ENCODE results near the gene PCP2. TPM values are rescaled to one million over a fixed set of nuclear protein-coding genes. Genes with fewer than 3 reads are reported as not detected.

The PCP2 gene
- total RNA-seq, 2 donors from 2014 or later, result not detected

DNA sequence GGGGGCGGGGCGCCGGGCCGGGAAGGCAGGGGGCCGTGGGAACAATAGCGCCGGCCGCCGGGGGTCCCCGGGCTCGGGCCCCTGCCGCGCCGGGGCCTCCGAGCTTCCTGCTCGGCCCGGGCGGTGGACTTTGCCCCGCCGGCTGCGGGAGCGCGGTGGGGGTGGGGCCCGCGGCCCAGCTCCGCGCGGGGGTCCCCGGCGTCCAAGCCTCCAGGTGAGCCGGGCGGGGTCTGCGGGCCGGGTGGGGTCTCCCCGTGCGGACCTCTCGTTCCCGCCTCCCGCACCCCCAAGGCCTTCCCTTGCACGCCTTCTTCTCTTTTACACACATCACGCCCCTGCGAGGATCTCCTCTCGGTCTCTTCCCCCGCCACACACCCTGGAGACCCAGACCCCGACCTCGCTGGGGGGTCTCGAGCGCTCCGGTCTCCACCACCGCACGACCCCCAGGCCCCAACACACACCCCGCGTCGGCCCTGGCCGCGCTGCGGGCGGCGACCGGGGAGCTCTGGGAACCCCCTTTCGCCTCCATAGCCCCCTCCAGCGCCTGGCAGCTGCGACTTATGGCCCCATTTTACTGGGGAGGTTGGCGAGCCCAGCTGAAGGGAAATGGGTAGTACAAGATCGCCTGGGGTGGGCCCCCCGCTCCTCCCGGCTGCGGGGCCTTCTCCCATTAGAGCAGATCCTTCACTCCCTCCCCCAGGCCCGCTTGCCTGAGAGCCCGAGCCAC is 37.1 kb downstream of the PCP2 start:
- DNase-seq, result peak in 1 of 4 donors; percentile 48
- H3K27ac ChIP-seq, result peak overlapping the region; percentile 52 to 81 (median 64)
- 0 to 1% methylated on average over 5 to 47 of the region's 70 CpGs for WGBS, 2 donors

DNA sequence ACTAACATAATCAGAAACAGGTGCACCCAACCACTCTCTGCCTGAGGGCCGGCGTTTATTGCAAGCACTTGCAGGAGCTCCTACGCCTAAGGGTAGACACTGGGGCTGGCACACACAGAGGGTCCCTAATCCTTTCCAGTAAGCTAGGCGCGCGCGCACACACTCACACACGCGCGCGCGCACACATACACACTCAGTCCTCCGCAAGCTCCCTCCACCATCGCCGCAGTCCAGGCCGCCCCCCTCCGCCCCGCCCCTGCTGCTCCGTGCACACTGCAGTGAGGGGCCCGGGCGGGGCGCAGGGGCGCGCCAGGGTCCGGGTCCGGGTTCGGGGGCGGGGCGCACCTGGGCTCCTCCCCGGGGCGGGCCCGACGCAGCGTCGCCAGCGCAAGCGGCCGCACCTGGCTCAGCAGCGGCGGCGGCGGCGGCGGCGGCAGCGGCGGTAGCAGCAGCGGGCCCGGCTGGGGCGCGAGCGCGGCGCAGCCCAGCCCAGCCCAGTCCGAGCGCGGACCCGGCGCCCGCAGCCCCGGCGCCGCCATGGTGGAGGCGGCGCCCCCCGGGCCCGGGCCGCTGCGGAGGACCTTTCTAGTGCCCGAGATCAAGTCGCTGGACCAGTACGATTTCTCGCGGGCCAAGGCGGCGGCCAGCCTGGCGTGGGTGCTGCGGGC is 37.9 kb downstream of the PCP2 start, which contains the start of gene CAMSAP3:
CAMSAP3 (plus strand) TSS at position 398 of the 668 bp plus-strand sequence; CDS start at position 538, 140 bp downstream.
- intact Hi-C loops (cut with DNase I), result no loop called here
- no peaks in the 10 kb centered on the region for H3K9me3 ChIP-seq
- ATAC-seq, result peak; percentile 90
- peak; percentile 61 to 70 (median 63) for DNase-seq
- peak within 1 kb of the TSS in 1 of 2 donors; percentile 48 for H3K4me3 ChIP-seq
- H3K27ac ChIP-seq, result peak within 1 kb of the TSS; percentile 52 to 81 (median 64)
- TF ChIP-seq, protein P1, sequence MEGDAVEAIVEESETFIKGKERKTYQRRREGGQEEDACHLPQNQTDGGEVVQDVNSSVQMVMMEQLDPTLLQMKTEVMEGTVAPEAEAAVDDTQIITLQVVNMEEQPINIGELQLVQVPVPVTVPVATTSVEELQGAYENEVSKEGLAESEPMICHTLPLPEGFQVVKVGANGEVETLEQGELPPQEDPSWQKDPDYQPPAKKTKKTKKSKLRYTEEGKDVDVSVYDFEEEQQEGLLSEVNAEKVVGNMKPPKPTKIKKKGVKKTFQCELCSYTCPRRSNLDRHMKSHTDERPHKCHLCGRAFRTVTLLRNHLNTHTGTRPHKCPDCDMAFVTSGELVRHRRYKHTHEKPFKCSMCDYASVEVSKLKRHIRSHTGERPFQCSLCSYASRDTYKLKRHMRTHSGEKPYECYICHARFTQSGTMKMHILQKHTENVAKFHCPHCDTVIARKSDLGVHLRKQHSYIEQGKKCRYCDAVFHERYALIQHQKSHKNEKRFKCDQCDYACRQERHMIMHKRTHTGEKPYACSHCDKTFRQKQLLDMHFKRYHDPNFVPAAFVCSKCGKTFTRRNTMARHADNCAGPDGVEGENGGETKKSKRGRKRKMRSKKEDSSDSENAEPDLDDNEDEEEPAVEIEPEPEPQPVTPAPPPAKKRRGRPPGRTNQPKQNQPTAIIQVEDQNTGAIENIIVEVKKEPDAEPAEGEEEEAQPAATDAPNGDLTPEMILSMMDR (IDR thresholded peaks at IDR 0.05), result peak in 1 of 7 experiments; percentile 15
- TF ChIP-seq POLR2A (IDR thresholded peaks at IDR 0.05), result no peak
- H3K4me1 ChIP-seq, result peaks cover 24% of the 10 kb centered on the region
- H3K27me3 ChIP-seq, result no peaks in the 10 kb centered on the region
- no peaks in the 10 kb centered on the region for H3K36me3 ChIP-seq (replicated peaks in 1 of 2; ENCODE audit: insufficient read depth in 1 of 2, low read depth in 2 of 2)
- 0% methylated on average over 74 of the region's 78 CpGs; no CpG with 5 or more reads in 1 of the 2 donors for WGBS, 2 donors

More for the DNA sequence above, 37.1 kb downstream of the PCP2 start:
- no peaks in the 10 kb centered on the region for H3K27me3 ChIP-seq
- TF ChIP-seq, protein P1 (IDR thresholded peaks at IDR 0.05), result no peak
- TF ChIP-seq POLR2A (IDR thresholded peaks at IDR 0.05), result no peak
- no peaks in the 10 kb centered on the region for H3K36me3 ChIP-seq (replicated peaks in 1 of 2; ENCODE audit: insufficient read depth in 1 of 2, low read depth in 2 of 2)
- no peaks in the 10 kb centered on the region for H3K9me3 ChIP-seq
- H3K4me3 ChIP-seq, result peak overlapping the region in 1 of 2 donors; percentile 48
- intact Hi-C loops (cut with DNase I), result no loop called here
- H3K4me1 ChIP-seq, result peaks cover 25% of the 10 kb centered on the region
- ATAC-seq, result peak; percentile 69

DNA sequence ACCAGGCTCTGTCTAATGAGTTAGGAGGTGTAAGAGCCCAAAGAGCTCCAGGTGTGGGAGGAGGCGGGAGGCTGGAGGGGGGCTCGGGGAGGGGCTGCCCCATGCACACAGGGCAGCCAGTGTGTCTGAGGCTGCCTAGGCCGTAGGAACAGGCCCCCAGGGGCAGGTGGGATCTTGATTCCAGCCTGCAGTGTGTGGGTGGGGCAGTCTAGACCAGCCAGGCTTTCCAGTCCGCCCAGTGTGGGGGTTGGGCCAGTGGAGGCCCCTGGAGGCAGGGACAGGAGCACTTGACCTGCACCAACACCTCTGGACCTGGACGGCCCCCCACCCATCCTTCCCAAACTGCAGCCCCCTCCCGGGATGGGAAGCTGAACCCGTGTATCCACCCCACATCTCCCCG is 43.3 kb downstream of the PCP2 start:
- Histone ChIP-seq H3K4me1 (peaks cover 9% of the 10 kb centered on the region), H3K27me3 (no peaks in the 10 kb centered on the region)

DNA sequence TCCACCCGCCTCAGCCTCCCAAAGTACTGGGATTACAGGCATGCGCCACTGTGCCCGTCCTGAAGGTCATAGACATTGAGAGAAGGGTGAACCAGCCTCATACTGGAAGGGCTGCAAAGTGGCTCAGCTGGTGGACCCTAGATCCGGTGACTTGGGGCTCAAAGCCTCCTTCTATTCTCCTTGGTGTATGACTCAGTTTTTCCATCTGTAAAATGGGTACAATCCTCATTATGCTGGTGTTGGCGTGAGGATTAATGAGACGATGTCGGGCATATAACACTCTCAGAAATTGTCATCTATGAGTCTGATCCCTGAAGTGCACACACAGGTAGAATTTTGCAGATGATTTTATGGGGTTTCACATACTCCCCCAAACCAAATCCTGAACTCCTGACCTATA is 43.7 kb downstream of the PCP2 start:
- ATAC-seq (no peak), DNase-seq (no peak)
- no peak overlapping the region for H3K4me3 ChIP-seq
- no peaks in the 10 kb centered on the region for H3K9me3 ChIP-seq
- 86 to 90% methylated on average over 7 of the region's 7 CpGs for WGBS, 2 donors
- no peaks in the 10 kb centered on the region for H3K36me3 ChIP-seq (replicated peaks in 1 of 2; ENCODE audit: insufficient read depth in 1 of 2, low read depth in 2 of 2)
- TF ChIP-seq, protein P1 (IDR thresholded peaks at IDR 0.05), result no peak
- no peak for TF ChIP-seq POLR2A (IDR thresholded peaks at IDR 0.05)
- H3K27ac ChIP-seq, result no peak overlapping the region
- H3K4me1 ChIP-seq, result peaks cover 9% of the 10 kb centered on the region
- intact Hi-C loops (cut with DNase I), result no loop called here
- H3K27me3 ChIP-seq, result no peaks in the 10 kb centered on the region

More for the DNA sequence above, 43.3 kb downstream of the PCP2 start:
- no peak overlapping the region for H3K27ac ChIP-seq
- H3K4me3 ChIP-seq, result no peak overlapping the region
- no peak for TF ChIP-seq POLR2A (IDR thresholded peaks at IDR 0.05)
- TF ChIP-seq, protein P1 (IDR thresholded peaks at IDR 0.05), result no peak
- 26 to 34% methylated on average over 5 to 8 of the region's 8 CpGs for WGBS, 2 donors
- H3K9me3 ChIP-seq, result no peaks in the 10 kb centered on the region
- H3K36me3 ChIP-seq (replicated peaks in 1 of 2; ENCODE audit: insufficient read depth in 1 of 2, low read depth in 2 of 2), result no peaks in the 10 kb centered on the region
- peak in 1 of 4 donors; percentile 46 for DNase-seq
- no peak for ATAC-seq
- intact Hi-C loops (cut with DNase I), result no loop called here

Data from body of pancreas (tissue), 4 donors.